DMS153 (cell line): Measurements from ENCODE around the gene MEMO1.
"Not testable (repeated sequence)": the region's sequence is repeated elsewhere in the genome, so short reads cannot be mapped to it uniquely, and the experiment has no call there.

Experiments used
- DNase-seq: peaks from one replicate; lab custom pipeline; 2025; lab: John Stamatoyannopoulos, UW

The MEMO1 gene

DNA sequence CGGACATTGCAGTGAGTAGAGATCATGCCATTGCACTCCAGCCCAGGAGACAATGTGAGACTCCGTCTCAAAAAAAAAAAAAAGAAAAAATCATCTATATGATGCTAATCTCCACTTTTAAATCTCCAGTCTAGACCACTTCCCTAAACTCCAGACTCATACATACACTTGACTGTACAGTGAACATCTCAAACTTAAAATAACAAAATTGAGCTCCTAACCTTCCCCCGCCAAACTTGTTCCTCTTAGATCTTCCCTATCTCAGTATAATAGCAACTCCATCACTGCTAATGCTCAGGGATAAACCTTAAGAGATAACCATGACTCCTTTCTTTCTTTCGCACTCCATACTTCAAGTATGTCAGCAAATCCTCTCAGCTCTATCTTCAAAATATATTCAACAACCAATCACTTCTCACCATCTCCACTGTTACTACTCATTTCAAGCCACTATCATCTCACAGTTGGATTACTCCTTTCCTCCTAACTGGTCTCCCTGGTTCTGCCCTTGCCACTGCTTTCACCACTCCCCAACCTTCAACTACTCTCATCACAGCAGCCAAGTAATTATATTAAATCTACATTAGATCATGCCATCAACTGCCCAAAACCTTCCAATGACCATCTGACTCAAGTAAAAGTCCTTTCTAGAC is 12.0 kb downstream of the MEMO1 start:
- DNase-seq: no peak

DNA sequence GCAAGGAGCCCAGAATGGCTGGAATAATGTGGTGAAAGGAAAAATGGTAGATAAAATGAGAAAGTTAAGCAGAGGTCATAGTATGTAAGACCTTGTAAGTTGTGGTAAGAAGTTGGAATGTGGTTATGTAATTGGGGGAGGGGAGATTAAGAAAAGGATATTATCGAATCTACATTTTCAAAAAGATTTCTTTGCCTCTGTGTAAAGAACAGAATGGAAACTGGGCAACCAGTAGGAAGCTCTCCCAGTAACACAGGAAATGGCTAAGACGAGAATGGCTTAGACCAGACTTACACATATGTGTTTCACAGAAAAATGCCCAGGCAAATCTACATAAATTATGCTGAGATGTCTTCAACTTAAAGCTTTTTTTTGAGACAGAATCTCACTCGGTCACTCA is 13.2 kb downstream of the MEMO1 start:
- no peak for DNase-seq

DNA sequence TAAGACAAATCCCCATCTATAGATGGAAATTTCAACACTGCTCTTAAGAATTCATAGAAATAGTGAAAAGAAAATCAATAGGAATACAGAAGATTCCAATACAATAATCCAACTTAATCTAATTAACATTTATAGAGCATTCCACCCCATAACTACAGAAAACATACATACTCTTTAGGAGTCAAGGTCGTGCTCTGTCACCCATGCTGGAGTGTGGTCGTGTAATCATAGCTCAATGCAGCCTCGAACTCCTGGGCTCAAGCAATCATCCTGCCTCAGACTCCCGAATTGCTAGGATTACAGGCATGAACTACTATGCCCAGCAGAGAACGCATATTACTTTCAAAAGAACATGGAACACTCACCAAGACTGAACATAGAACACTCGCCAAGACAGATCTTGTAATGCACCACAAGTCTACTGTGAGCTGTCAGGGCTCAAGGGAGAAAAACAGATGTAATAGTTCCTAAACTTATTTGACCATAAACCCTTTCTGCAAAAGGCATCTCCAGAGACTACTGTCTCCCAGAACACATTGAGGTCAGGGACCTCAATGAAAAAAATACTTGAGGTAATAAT is 14.1 kb downstream of the MEMO1 start:
- DNase-seq: no peak

DNA sequence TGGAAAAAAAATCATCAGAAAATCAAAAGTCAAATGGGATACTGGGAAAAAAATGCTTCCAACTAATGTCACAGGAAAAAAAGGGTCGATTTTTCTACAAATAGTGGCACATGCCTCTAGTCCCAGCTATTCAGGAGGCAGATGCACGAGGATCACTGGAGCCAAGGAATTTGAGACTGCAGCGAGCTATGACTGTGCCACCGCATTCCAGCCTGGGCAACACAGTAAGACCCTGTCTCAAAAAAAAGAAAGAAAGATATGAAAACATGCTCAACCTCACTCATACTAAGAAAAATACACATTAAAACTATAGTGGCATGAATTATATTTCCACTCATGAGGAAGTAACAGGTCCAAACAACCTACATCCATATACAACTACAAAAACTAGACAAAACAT is 17.9 kb downstream of the MEMO1 start:
- DNase-seq: no peak

DNA sequence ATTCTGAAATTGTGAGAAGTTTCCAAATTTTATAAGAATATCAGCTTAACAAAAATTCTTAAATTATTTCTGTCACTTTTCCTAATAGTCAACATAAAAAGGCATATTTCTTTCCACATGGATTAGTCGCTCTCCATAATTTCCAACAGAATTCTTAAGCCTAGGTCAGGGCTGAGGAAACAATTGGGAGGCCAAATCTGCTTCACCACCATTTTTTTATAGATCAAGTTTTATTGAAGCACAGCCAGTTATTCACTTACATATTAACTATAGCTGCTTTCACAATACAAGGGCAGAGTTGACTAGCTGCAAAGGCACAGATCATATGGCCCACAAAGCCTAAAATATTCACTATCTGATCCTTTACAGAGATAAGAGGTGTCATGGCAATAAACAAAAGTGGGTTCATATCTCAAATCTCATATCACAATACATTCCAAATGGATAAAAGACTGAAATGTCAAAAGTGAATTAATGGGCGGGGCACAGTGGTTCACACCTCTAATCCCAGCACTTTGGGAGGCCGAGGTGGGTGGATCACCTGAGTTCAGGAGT is 18.7 kb downstream of the MEMO1 start:
- no peak for DNase-seq

DNA sequence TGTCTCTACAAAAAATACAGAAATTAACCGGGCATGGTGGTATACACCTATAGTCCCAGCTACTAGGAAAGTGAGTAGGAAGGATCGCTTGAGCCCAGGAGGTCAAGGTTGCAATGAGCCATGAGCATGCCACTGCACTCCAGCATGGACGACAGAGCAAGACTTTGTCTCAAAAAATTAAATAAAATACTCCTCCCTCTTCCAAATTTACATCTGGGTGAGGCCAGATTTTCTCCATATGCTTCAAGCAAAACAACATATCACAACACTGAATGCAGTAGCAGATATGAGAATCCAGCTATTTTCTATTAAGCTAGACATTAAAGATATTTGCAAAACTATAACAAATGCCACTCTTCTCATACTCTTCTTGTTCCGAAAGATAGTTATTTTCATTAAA is 20.9 kb downstream of the MEMO1 start:
- DNase-seq: no peak

DNA sequence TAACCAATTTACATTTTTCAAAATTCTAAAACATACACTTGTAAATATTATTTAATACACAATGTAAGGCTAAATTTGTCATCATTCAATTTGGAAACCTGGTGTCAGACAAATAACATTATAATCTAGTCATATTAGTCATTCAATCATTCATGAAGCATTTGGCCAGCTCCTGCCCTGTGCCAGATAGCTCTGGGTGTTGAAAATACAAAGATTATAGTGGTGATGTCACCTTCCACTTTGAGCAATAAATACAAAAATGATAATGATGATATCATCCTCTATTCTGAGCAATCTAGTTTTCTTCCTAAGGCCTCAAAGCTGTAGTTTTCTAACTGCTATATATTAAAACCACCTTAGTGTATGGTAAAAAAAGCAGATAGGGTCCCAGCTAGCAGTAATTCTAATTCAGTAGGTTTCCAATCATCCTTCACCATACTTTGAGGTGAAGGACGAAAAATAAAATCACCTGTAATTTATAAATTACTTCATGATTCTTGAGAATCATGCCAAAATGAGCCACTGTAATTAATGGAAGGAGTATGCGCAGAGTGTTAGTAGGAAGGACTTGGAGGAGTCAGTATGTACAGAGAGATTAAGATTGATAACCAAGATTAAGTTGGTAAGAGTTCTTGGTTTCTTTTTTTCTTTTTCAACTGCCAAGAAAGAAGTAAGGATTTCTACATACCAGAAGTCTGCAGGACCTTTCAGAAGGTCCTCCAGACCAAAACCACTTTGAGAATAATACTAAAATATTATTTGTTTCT is 23.2 kb downstream of the MEMO1 start:
- no peak for DNase-seq

DNA sequence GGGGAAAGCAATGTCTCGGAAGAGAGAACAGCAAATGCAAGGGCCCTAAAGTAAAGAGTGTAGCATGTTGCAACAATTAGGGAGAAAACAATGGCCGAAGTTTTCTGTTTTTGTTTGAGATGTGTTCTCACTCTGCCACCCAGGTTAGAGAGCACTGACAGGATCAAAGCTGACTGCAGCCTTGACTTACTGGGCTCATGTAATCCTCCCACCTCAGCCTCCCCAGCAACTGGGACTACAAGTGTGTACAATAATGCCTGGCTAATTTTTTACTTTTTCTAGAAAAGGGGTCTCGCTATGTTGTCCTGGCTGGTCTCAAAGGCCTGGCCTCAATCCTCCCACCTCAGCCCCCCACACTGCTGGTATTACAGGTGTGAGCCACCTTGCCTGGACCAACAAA is 23.9 kb downstream of the MEMO1 start:
- no peak for DNase-seq

DNA sequence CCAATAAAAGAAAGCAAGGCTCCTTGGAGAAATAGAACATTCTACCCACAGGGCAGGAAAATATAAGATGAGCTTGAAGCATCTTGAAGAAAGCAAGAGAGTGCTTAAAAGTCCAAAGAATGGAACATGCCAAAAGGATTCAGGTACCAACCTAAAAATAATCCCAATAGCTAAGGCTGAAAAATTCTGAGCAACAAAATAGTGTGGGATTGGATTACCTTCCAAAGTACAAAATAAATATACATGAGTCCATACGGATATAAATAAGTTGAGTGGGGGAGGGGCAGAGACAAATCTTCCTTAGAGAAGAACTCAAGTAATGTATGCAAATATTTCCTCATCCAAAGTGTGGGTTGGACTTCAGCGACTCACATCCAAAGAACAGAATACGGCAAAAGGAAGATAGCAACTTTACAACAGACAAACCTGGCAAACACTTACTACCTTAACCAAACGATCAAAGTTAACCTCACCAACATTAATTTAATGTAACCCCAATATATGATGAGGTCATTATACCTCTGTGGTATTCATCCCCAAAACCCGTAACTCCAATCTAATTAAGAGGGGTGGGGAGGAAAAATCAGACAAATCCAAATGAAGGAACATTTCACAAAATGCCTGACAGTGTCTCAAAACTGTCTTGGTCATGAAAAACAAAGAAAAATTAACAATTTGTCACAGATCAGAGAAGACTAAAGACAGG is 26.9 kb downstream of the MEMO1 start:
- no peak for DNase-seq

DNA sequence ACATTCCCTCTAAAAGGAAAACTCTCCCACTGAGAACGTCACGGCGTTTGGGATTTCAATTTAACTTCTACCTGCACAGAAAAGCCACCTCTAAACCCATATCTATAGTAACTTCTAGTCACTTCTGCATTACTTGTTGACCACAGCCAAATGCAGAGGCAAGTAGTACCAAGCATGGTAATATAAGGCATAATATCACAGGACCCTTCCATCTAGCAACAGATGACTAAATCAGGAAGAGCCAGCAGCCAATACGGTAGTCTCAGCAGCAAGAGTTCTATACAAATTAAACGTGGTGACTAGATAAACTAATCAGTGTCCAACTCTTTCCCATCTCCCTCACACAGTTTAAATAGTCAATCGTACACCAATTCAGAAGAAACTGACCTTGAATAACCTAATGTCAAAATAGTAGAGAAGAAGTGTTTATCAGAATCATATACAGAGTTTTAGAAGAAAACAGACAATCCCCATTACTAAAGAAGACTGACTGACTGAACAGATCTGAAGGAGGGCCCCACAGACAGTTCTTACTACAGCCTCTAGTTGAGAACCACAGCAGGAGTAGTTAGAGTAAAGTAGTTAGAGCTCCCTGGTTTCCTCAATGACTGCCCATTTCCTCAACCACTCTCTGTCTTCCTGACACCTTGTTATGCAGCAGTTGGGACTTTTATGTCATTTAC is 30.0 kb downstream of the MEMO1 start:
- DNase-seq: no peak

DNA sequence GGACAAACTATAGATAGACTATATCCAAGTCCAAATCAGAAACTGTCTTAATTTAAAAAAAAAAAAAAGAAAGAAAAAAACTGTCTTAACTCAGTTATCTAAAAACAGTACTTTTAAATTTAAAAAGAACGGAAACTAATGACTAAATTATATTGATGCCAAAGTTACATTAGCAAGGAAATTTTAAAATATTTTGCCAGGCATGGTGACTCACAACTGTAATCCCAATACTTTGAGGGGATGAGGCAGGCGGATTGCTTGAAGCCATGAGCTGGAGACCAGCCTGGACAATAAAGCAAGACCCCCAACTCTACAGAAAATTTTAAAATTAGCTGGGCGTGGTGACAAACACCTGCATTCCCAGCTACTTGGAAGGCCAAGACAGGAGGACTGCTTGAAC is 30.9 kb downstream of the MEMO1 start:
- no peak for DNase-seq

DNA sequence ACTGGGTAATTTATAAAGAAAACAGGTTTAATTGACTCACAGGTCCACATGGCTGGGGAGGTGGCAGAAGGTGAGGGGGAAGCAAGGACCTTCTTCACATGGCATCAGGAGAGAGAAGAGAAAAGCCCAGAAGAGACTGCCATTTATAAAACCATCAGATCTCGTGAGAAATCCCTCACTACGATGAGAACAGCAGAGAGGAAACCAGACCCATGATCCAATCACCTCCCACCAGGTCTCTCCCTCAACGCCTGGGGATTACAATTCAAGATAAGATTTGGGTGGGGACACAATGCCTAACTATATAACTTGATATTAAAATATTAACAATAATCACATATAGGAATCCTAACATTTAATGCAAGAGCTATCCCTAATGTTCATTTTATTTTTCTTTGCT is 31.8 kb downstream of the MEMO1 start:
- DNase-seq: no peak

DNA sequence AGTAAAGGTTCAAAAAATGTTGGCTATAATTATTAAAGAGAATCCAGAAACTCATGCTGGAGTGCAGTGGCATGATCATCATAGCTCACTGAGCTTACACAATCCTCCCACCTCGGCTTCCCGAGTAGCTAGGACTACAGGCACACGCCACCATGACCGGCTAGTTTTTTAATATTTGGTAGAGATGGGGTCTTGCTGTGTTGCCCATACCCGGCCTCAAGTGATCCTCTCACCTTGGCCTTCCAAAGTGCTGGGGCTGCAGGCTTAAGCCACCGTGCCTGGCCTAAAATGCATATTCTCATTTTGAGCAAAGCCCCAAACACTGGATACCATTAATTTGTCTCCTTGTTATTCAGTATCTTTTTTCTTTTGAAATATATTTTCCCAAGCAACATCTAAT is 32.4 kb downstream of the MEMO1 start:
- DNase-seq: no peak

DNA sequence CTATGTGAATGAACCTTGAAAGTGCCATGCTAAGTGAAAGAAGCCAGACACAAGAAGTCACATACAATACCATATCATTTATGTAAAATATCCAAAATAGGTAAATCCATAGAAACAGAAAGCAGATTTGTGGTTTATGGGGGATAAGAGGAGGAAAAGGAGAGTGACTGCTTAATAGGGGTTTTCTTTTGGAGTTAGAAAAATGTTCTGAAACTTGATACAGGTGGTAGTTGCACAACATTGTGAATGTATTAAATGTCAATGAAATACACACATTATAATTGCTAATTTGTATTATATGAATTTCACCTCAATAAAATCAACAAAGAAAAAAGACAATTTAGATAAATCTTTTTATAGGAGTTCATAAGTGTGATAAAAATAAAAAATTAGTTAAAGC is 37.1 kb downstream of the MEMO1 start:
- no peak for DNase-seq

DNA sequence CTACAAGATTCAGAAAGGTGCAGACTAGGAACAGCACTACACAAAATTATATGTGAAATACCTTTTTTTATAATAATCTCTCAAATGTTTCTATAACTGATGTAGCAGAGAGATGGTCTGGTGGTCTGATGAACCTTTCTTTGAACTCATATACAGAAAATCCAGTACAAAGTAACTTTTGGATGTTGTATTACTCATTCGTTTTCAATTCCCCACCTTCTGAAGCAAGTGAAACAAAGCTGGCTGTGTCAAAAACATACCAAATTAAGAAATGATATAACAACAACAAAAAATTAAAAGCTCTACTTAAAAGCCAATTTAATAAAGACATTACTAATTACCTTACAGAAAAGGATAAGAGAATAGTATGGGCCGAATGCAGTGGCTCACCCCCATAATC is 38.7 kb downstream of the MEMO1 start:
- no peak for DNase-seq

DNA sequence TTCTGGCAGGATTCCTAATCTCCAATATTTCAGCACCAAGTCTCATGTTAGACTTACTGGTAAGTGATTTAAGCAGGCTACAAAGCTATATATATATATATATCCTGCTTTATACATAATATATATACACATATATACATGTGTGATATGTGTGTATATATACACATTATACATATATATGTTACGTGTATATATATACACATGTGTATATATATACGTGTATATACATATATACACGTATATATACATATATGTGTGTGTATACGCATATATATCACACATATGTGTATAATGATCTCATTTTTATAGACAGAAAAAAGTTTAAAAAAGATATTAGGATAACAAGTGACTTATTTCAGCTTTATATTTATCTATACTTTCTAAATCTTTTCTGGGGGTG is 41.6 kb downstream of the MEMO1 start:
- no peak for DNase-seq

DNA sequence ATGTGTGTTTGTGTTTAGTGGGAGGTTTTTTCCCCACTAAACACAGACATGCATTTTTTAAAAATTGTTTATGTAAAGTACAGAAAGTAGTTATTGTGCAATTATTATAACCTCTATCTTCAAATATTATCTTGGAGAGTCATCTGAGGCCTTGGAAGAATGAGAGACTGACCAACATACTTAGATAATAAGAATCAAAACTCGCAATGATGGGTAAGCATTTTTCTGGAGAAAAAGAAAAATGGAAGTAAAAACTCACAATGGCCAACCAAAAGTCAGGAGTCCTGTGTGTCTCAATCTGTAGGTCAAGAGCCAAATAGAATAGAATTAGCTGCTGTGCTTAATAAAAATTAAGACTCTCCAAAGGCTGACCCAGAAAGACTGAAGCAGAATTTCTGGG is 43.0 kb downstream of the MEMO1 start:
- DNase-seq: no peak

DNA sequence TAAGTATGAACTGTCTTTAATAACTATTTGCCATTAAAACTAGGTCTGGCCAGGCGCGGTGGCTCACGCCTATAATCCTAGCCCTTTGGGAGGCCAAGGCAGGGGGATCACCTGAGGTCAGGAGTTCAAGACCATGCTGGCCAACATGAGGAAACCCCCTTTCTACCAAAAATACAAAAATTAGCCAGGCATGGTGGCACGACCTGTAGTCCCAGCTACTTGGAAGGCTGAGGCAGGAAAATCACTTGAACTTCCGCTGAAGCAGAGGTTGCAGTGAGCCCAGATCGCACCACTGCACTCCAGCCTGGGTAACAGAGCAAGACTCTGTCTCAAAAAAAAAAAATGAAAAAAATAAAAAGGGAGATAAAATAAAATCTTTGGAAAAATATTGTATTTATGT is 44.4 kb downstream of the MEMO1 start:
- not testable (repeated sequence) for DNase-seq

DNA sequence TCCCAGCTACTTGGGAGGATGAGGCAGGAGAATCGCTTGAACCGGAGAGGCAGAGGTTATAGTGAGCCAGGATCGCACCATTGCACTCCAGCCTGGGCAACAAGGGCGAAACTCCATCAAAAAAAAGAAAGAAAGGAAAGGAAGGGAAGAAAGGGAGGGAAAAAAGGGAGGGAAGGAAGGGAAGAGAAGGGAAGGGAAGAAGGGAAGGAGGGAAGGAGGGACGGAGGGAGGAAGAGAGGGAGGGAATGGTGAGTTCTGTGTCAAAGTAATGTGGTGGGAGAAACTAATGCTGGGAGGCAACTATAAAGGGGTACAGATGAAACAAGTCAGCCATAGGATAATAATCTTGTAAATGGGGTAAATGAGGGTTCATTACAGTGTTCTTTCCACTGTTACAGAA is 45.7 kb downstream of the MEMO1 start:
- DNase-seq: no peak

DNA sequence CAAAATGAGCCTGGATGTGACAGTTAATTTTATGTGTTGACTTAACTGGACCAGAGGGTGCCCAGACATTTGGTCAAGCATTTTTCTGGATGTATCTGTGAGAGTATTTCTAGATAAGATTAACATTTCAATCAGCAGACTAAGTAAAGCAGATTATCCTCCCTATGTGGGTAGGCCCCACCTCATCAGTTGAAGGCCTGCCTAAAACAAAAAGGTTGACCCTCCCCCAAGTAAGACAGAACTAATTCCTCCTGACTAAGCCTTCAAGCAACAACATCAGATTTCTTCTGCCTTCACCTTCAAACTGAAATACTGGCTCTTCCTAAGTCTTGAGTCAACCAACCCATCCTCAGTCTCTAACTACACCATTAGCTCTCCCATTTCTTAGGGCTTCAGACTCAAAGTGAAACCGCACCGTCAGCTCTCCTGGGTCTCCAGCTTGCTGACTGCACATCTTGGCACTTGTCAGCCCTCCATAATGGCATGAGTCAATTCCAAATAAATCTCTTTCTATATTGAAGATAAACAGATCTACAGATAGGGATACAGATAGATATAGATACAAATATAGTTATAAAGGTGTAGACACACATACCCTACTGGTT is 47.9 kb downstream of the MEMO1 start:
- no peak for DNase-seq

DNA sequence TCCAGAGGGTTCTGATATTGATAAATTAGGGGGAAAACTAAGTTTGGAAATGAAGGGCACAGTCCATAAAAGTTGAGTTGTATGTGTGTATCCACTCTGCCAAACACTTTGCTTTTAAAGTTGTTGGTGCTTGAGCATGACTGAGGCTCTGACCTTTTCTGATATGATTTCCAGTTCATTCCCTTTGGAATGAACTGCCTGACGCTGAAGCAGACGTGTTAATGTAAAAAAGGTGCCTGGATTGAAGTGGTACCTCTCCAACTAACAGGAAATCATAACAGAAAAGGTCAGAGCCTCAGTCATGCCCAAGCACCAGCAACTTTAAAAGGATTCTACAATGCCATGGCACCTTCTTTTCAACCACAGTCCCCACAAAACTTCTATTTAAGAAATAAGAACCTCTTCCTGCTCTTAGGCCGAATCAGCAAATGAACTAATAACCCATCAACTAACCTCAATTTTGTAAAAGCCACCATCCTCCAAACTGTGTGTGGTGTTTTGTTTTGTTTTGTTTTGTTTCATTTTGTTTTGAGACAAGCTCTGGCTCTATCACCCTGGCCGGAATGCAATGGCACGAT is 52.6 kb downstream of the MEMO1 start:
- DNase-seq: no peak
